NCI-H2227 (cell line): Measurements from ENCODE around the gene DPYSL3.

Experiments used
- DNase-seq: peaks from one replicate; lab custom pipeline; 2025; ENCODE audit not compliant: unreplicated experiment; lab: John Stamatoyannopoulos, UW

DPYSL3 gene

GRCh38 chr5:147474140-147474539, 35.7 kb downstream of the DPYSL3 start:
- peak; percentile 15 for DNase-seq

GRCh38 chr5:147472664-147473475, 37.0 kb downstream of the DPYSL3 start:
- DNase-seq, result no peak

GRCh38 chr5:147467973-147468508, 41.8 kb downstream of the DPYSL3 start:
- no peak for DNase-seq

GRCh38 chr5:147466360-147466980, 43.4 kb downstream of the DPYSL3 start:
- DNase-seq, result no peak

GRCh38 chr5:147465747-147466146, 44.1 kb downstream of the DPYSL3 start:
- no peak for DNase-seq

GRCh38 chr5:147464211-147464610, 45.7 kb downstream of the DPYSL3 start:
- DNase-seq, result peak; percentile 24

GRCh38 chr5:147461915-147462314, 48.0 kb downstream of the DPYSL3 start:
- no peak for DNase-seq

- no peak for DNase-seq
These were observed 49.5 kb downstream of the DPYSL3 start for GRCh38 chr5:147460380-147460779.

GRCh38 chr5:147458581-147458980, 51.3 kb downstream of the DPYSL3 start:
- DNase-seq, result no peak

GRCh38 chr5:147455822-147456450, 53.9 kb downstream of the DPYSL3 start:
- DNase-seq, result peak; percentile 9

GRCh38 chr5:147454996-147455677, 54.7 kb downstream of the DPYSL3 start:
- DNase-seq, result peak; percentile 30

GRCh38 chr5:147453875-147454814, 55.7 kb downstream of the DPYSL3 start:
- peak; percentile 94 for DNase-seq

GRCh38 chr5:147452165-147452811, 57.6 kb downstream of the DPYSL3 start:
- peak; percentile 41 for DNase-seq

GRCh38 chr5:147451193-147451592, 58.7 kb downstream of the DPYSL3 start:
- DNase-seq, result no peak

GRCh38 chr5:147450606-147451005, 59.3 kb downstream of the DPYSL3 start:
- DNase-seq, result no peak

- DNase-seq, result no peak
These were observed 61.1 kb downstream of the DPYSL3 start for GRCh38 chr5:147448766-147449165.

GRCh38 chr5:147446523-147446922, 63.3 kb downstream of the DPYSL3 start:
- DNase-seq, result no peak

GRCh38 chr5:147445917-147446316, 64.0 kb downstream of the DPYSL3 start:
- DNase-seq, result no peak

- DNase-seq, result no peak
These were observed 64.8 kb downstream of the DPYSL3 start for GRCh38 chr5:147445090-147445489.

GRCh38 chr5:147442224-147442623, 67.6 kb downstream of the DPYSL3 start:
- DNase-seq, result no peak
